Measurements from ENCODE around the gene HSBP1L1. TPM values are rescaled to one million over a fixed set of nuclear protein-coding genes. Genes with fewer than 3 reads are reported as not detected.

Gene HSBP1L1
- total and polyA plus RNA-seq, 2 donors (not counting 3 experiments of a cell fraction or from before 2014, with no cell fraction given): 5.2 to 7.1 TPM

DNA sequence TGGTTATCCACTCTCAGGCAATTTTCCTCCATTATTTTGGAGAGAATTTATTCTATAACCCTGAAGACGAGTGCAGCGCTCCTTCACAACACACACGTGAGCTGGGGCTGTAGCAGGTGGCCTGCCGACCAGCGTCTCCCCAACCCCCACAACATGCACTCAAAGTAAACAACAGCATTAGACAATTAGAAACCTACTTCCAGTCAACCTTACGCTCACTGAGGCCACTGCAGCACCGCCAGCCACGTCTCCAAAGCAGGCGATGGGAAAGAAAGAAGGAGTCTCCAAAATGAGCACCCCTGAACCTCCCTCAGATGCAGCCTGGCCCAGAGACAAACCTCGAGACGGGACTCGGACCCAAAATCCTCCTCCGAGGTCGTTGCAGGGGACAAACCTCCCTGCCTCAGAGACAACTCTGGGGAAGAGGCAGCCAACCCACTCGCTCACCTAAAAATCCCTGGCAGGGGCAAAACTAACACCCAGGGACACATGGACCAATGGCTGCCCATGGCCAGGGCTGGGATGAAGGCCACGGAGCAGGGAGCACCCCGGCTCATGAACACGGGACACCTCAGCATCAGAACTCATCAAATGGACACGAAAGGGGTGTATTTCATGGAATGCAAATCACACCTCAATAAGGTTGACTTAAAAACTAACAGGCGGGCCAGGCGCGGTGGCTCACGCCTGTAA lies 15.6 kb upstream of the HSBP1L1 start:
- dilution Hi-C loops (cut with MboI; ENCODE audit: extremely low pct_ligation_motif_present, low sequenced_read_pairs) (no loop called here), intact Hi-C loops (cut with micrococcal nuclease) (no loop called here)
- H2AFZ ChIP-seq (ENCODE audit: low read depth, low read length): no peak overlapping the region
- H3K4me2 ChIP-seq (ENCODE audit: insufficient read depth, low read length): no peak overlapping the region
- H3K79me2 ChIP-seq (ENCODE audit: control insufficient read depth, insufficient read depth, low read length): peaks cover 28% of the 10 kb centered on the region
- no peak for DNase-seq (ENCODE audit: low read depth, low spot score)
- H3K9me3 ChIP-seq (replicated peaks; ENCODE audit: control insufficient read depth, insufficient read depth, low read length): no peaks in the 10 kb centered on the region
- ChIA-PET POLR2A (no interaction called here), CTCF (no interaction called here)
- peaks cover 5% of the 10 kb centered on the region for H3K4me1 ChIP-seq (ENCODE audit: control insufficient read depth, extremely low read depth, insufficient read depth, low read length)
- H3K36me3 ChIP-seq (ENCODE audit: control insufficient read depth in 2 of 2, extremely low read depth in 1 of 2, insufficient read depth in 2 of 2, low read length in 2 of 2): peaks cover 0 to 2% of the 10 kb centered on the region in 2 experiments
- H3K9ac ChIP-seq (replicated peaks; ENCODE audit: extremely low read depth, insufficient read depth, low read length): no peak overlapping the region
- H3K4me3 ChIP-seq (replicated peaks in 1 of 3; ENCODE audit: insufficient read depth in 1 of 3, low read depth in 1 of 3, low read length in 3 of 3): no peak overlapping the region
- no TSS peak for BruUV-seq (replicated peaks)
- H4K20me1 ChIP-seq (replicated peaks; ENCODE audit: control insufficient read depth, extremely low read depth, insufficient read depth, low read length): no peaks in the 10 kb centered on the region
- no peak for FAIRE-seq
- H3K27ac ChIP-seq (ENCODE audit: insufficient read depth, low read depth, low read length): no peak overlapping the region
- no peaks in the 10 kb centered on the region for H3K27me3 ChIP-seq (ENCODE audit: control insufficient read depth in 2 of 2, insufficient read depth in 2 of 2, low read length in 2 of 2)
- no peak for TF ChIP-seq JUN (IDR thresholded peaks at IDR 0.05; ENCODE audit: borderline replicate concordance, insufficient read depth, insufficient read length, low read depth)
- TF ChIP-seq GATA2 (IDR thresholded peaks at IDR 0.05; ENCODE audit: insufficient read depth, insufficient read length, low read depth, low read length): no peak
- TF ChIP-seq POLR2A (IDR thresholded peaks at IDR 0.05; ENCODE audit: low read depth, low read length): no peak
- TF ChIP-seq, protein P1, sequence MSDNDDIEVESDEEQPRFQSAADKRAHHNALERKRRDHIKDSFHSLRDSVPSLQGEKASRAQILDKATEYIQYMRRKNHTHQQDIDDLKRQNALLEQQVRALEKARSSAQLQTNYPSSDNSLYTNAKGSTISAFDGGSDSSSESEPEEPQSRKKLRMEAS (IDR thresholded peaks at IDR 0.05; ENCODE audit: insufficient read depth, insufficient read length): no peak
- TF ChIP-seq, protein P2, sequence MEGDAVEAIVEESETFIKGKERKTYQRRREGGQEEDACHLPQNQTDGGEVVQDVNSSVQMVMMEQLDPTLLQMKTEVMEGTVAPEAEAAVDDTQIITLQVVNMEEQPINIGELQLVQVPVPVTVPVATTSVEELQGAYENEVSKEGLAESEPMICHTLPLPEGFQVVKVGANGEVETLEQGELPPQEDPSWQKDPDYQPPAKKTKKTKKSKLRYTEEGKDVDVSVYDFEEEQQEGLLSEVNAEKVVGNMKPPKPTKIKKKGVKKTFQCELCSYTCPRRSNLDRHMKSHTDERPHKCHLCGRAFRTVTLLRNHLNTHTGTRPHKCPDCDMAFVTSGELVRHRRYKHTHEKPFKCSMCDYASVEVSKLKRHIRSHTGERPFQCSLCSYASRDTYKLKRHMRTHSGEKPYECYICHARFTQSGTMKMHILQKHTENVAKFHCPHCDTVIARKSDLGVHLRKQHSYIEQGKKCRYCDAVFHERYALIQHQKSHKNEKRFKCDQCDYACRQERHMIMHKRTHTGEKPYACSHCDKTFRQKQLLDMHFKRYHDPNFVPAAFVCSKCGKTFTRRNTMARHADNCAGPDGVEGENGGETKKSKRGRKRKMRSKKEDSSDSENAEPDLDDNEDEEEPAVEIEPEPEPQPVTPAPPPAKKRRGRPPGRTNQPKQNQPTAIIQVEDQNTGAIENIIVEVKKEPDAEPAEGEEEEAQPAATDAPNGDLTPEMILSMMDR (IDR thresholded peaks at IDR 0.05; ENCODE audit: extremely low read depth in 1 of 2, insufficient read depth in 1 of 2, low read depth in 1 of 2, low read length in 2 of 2): no peak
- TF ChIP-seq FOS (IDR thresholded peaks at IDR 0.05; ENCODE audit: borderline replicate concordance, insufficient read depth, low read length): no peak
- no peak for TF ChIP-seq MYC (IDR thresholded peaks at IDR 0.05; ENCODE audit: low read depth, low read length)
- TF ChIP-seq EZH2 (IDR thresholded peaks at IDR 0.05; ENCODE audit: borderline replicate concordance, low read depth, low read length, severe bottlenecking): no peak
- no peak for TF ChIP-seq POLR2AphosphoS5 (IDR thresholded peaks at IDR 0.05; ENCODE audit: insufficient read depth, low read depth, low read length)
- H3K9me1 ChIP-seq (replicated peaks; ENCODE audit: control insufficient read depth, extremely low read depth, insufficient read depth, low read length): no peaks in the 10 kb centered on the region
